HL-60 (cell line): ENCODE results near the gene TRMT5.

Experiments used
- DNase-seq, 2 experiments: peaks; one replicate each; pipeline ENCODE4 v3.0.0-alpha.2; 2010 to 2020; ENCODE audit warnings: low read depth in 1 of 2, low spot score in 1 of 2
- H3K27ac ChIP-seq: fragments of 250-450 bp; sonication (Bioruptor Pico); replicated peaks from 2 replicates; pipeline ENCODE4 v1.5.1; 2020; ENCODE audit warnings: mild to moderate bottlenecking, moderate library complexity
- H3K27me3 ChIP-seq: fragments of 250-450 bp; sonication (Bioruptor Pico); 2 replicates; pipeline ENCODE4 v1.5.1; 2021; ENCODE audit warnings: mild to moderate bottlenecking, moderate library complexity; ENCODE audit not compliant: insufficient read depth, poor library complexity, severe bottlenecking
- H3K4me3 ChIP-seq: replicated peaks from 2 replicates; pipeline ENCODE4 v1.5.1; 2011; ENCODE audit warnings: mild to moderate bottlenecking, control low read depth, low read length; ENCODE audit not compliant: insufficient read depth
- CTCF ChIP-seq: IDR thresholded peaks from one replicate; pipeline ENCODE4 v1.5.1; 2011; ENCODE audit warnings: low read length, control low read depth, inconsistent platforms; ENCODE audit not compliant: insufficient read depth
- GABPA ChIP-seq: IDR thresholded peaks from 2 replicates; pipeline ENCODE4 v1.6.1; 2012; ENCODE audit warnings: low read depth
- POLR2AphosphoS5 ChIP-seq: IDR thresholded peaks from 2 replicates; pipeline ENCODE4 v1.6.1; 2012; ENCODE audit warnings: low read depth
- REST ChIP-seq: IDR thresholded peaks from 2 replicates; pipeline ENCODE4 v1.6.1; 2012; ENCODE audit warnings: low read depth; ENCODE audit not compliant: insufficient replicate concordance
- SPI1 ChIP-seq: IDR thresholded peaks from 2 replicates; pipeline ENCODE4 v1.6.1; 2012; ENCODE audit warnings: low read depth, mild to moderate bottlenecking, borderline replicate concordance

Gene TRMT5

GRCh38 chr14:60974090-60974651 is 6.7 kb downstream of the TRMT5 start:
- Histone ChIP-seq H3K27me3 (no peaks in the 10 kb centered on the region), H3K27ac (no peak overlapping the region), H3K4me3 (no peak overlapping the region)
- TF ChIP-seq GABPA = no peak
- TF ChIP-seq POLR2AphosphoS5 = no peak
- TF ChIP-seq CTCF = no peak
- no peak for TF ChIP-seq REST
- TF ChIP-seq SPI1 = no peak
- no peak for DNase-seq

DNA sequence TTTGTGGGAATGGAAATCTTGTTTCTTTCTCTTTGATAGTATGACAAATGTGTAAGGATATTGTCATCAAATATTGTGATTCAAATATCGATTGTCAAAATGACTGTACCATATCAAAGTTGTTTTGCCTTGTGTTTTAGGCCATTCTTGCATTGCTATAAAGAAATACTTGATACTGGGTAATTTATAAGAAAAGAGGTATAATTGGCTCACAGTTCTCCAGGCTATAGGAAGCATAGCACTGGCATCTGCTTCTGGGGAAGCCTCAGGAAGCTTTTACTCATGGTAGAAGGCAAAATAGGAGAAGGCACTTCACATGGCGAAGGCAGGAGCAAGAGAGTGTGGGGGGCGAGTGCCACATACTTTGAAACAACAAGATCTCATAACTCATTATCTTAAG is 7.8 kb downstream of the TRMT5 start:
- Histone ChIP-seq H3K27me3 (no peaks in the 10 kb centered on the region), H3K4me3 (no peak overlapping the region), H3K27ac (no peak overlapping the region)
- no peak for TF ChIP-seq GABPA
- TF ChIP-seq POLR2AphosphoS5 = no peak
- TF ChIP-seq SPI1 = no peak
- no peak for DNase-seq

DNA sequence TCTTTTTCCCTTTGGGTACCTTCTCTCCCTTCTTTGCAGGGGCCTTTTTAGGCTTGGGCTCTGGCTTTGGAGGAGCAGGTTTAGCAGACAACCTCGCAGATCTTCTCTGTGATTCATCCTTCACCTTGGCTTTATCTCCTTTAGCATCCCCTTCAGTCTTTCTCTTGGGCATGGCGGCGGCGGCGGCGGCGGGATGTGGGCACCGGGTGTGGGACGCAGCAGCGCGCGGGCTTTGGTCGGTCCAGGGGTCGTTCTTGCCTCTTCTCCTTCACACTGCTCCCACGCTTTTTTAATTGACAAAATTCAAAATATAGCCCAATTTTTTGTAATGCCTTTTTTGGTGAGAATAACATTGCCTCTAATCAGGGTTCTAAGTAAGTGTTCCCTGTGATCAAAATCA is 8.6 kb downstream of the TRMT5 start:
- Histone ChIP-seq H3K4me3 (no peak overlapping the region), H3K27me3 (no peaks in the 10 kb centered on the region), H3K27ac (no peak overlapping the region)
- TF ChIP-seq GABPA (no peak), REST (no peak), SPI1 (no peak), POLR2AphosphoS5 (no peak), CTCF (no peak)
- DNase-seq = no peak

GRCh38 chr14:60971271-60971670 is 9.6 kb downstream of the TRMT5 start:
- Histone ChIP-seq H3K4me3 (no peak overlapping the region), H3K27ac (no peak overlapping the region), H3K27me3 (no peaks in the 10 kb centered on the region)
- no peak for DNase-seq
- TF ChIP-seq REST = no peak
- TF ChIP-seq SPI1 = no peak
- no peak for TF ChIP-seq POLR2AphosphoS5
- no peak for TF ChIP-seq CTCF
- TF ChIP-seq GABPA = no peak
